HG03103 (cell line): ENCODE measurements around the gene FAM135A.
"Not testable (repeated sequence)": the region's sequence is repeated elsewhere in the genome, so short reads cannot be mapped to it uniquely, and the experiment has no call there.

Source experiments
- ATAC-seq: cut with Tn5 transposase; IDR thresholded peaks from one replicate; pipeline ENCODE4 v1.9.1; 2021; ENCODE audit warnings: low read depth; ENCODE audit not compliant: unreplicated experiment

FAM135A gene

GRCh38 chr6:70453899-70454298 is 40.6 kb downstream of the FAM135A start:
- ATAC-seq: not testable (repeated sequence)

- no peak for ATAC-seq
Measured at GRCh38 chr6:70456735-70457134, 43.4 kb downstream of the FAM135A start.

GRCh38 chr6:70459235-70459634 is 45.9 kb downstream of the FAM135A start:
- no peak for ATAC-seq

- not testable (repeated sequence) for ATAC-seq
Measured at GRCh38 chr6:70459699-70460098, 46.4 kb downstream of the FAM135A start.

GRCh38 chr6:70470016-70470415 is 56.7 kb downstream of the FAM135A start:
- ATAC-seq: no peak

GRCh38 chr6:70470510-70470909 is 57.2 kb downstream of the FAM135A start:
- not testable (repeated sequence) for ATAC-seq

- ATAC-seq: no peak
Measured at GRCh38 chr6:70474751-70475150, 61.4 kb downstream of the FAM135A start.

GRCh38 chr6:70479236-70479635 is 65.9 kb downstream of the FAM135A start:
- ATAC-seq: no peak

- ATAC-seq: not testable (repeated sequence)
Measured at GRCh38 chr6:70486638-70487037, 73.3 kb downstream of the FAM135A start.

- ATAC-seq: no peak
Measured at GRCh38 chr6:70489364-70489763, 76.1 kb downstream of the FAM135A start.

- no peak for ATAC-seq
Measured at GRCh38 chr6:70494833-70495232, 81.5 kb downstream of the FAM135A start.

GRCh38 chr6:70495790-70496189 is 82.5 kb downstream of the FAM135A start:
- not testable (repeated sequence) for ATAC-seq

GRCh38 chr6:70502484-70502883 is 89.2 kb downstream of the FAM135A start:
- no peak for ATAC-seq

- ATAC-seq: no peak
Measured at GRCh38 chr6:70503813-70504465, 90.6 kb downstream of the FAM135A start.

GRCh38 chr6:70506321-70506720 is 93.0 kb downstream of the FAM135A start:
- ATAC-seq: no peak

- no peak for ATAC-seq
Measured at GRCh38 chr6:70507161-70507560, 93.9 kb downstream of the FAM135A start.

GRCh38 chr6:70508953-70509352 is 95.6 kb downstream of the FAM135A start:
- ATAC-seq: no peak

- ATAC-seq: no peak
Measured at GRCh38 chr6:70510600-70510999, 97.3 kb downstream of the FAM135A start.

- ATAC-seq: no peak
Measured at GRCh38 chr6:70518723-70519122, 105.4 kb downstream of the FAM135A start.

- ATAC-seq: no peak
Measured at GRCh38 chr6:70520575-70520974, 107.3 kb downstream of the FAM135A start.

GRCh38 chr6:70524721-70525286 is 111.5 kb downstream of the FAM135A start:
- no peak for ATAC-seq

GRCh38 chr6:70527071-70527737 is 113.9 kb downstream of the FAM135A start:
- ATAC-seq: no peak
